ENCODE data around the gene RINL. TPM values are rescaled to one million over a fixed set of nuclear protein-coding genes. Genes with fewer than 3 reads are reported as not detected.

RINL gene
- total RNA-seq, 1 experiment from 2014 or later = 1.3 TPM

- CTCF ChIA-PET = interaction anchor here (0.5 to 1.8 kb wide), 4 partner anchors 12 to 77 kb away, joined by 3 to 7 read pairs (median 7); partner anchors contain the start of genes MRPS12 and SARS2
- ATAC-seq (no peak), DNase-seq (ENCODE audit: low read depth, low spot score) (no peak)
- intact Hi-C loops (cut with micrococcal nuclease; ENCODE audit: unreplicated experiment) (loop anchor here (5.0 to 10.0 kb wide), 2 partner anchors 44 to 348 kb away; partner anchors contain the start of genes NFKBIB and SIRT2), in situ Hi-C loops (cut with HindIII; ENCODE audit: low pct_unique_long_range_greater_than_20kb, low sequenced_read_pairs) (no loop called here)
- H3K4me3 ChIP-seq (ENCODE audit: low read depth in 2 of 2, low read length in 2 of 2) = peak overlapping the region; percentile 61 to 82
- no peaks in the 10 kb centered on the region for H3K27me3 ChIP-seq (ENCODE audit: control insufficient read depth, insufficient read depth, low read length)
- POLR2A ChIA-PET = interaction anchor here (0.5 to 1.9 kb wide), 4 partner anchors 11 to 220 kb away, joined by 3 to 8 read pairs (median 6); partner anchors contain the start of genes ECH1, NFKBIB and SIRT2
- H3K27ac ChIP-seq (ENCODE audit: low read length) = peak overlapping the region; percentile 99
- peaks cover 23% of the 10 kb centered on the region for H3K4me1 ChIP-seq (ENCODE audit: control insufficient read depth, insufficient read depth, low read length)
- BruUV-seq (replicated peaks) = no TSS peak
- no peaks in the 10 kb centered on the region for H3K9me3 ChIP-seq (ENCODE audit: control insufficient read depth, insufficient read depth, low read depth, low read length)
- TF ChIP-seq SIN3A (IDR thresholded peaks at IDR 0.05; ENCODE audit: borderline replicate concordance, insufficient read depth, low read depth, low read length) = no peak
- no peak for TF ChIP-seq CTCF (IDR thresholded peaks at IDR 0.05)
- no peak for TF ChIP-seq POLR2AphosphoS5 (IDR thresholded peaks at IDR 0.05; ENCODE audit: low read depth, low read length)
- no peak for TF ChIP-seq REST (IDR thresholded peaks at IDR 0.05; ENCODE audit: insufficient read depth in 1 of 2, low read depth in 2 of 2, low read length in 1 of 2)
- TF ChIP-seq TCF7L2 (IDR thresholded peaks at IDR 0.05; ENCODE audit: low read depth, low read length) = no peak
- H3K36me3 ChIP-seq (ENCODE audit: control insufficient read depth, insufficient read depth, low read length) = peaks cover 5% of the 10 kb centered on the region; the same call in 1 of the 2 replicates
These were observed 24.9 kb downstream of the RINL start for GRCh38 chr19:38853214-38853613.

- in situ Hi-C loops (cut with HindIII; ENCODE audit: low pct_unique_long_range_greater_than_20kb, low sequenced_read_pairs) (no loop called here), intact Hi-C loops (cut with micrococcal nuclease; ENCODE audit: unreplicated experiment) (loop anchor here (5.0 to 10.0 kb wide), 2 partner anchors 45 to 348 kb away; partner anchors contain the start of genes NFKBIB and SIRT2)
- Histone ChIP-seq H3K4me3 (ENCODE audit: low read depth in 2 of 2, low read length in 2 of 2) (peak overlapping the region; percentile 61 to 82), H3K36me3 (ENCODE audit: control insufficient read depth, insufficient read depth, low read length) (peaks cover 9% of the 10 kb centered on the region), H3K9me3 (ENCODE audit: control insufficient read depth, insufficient read depth, low read depth, low read length) (no peaks in the 10 kb centered on the region), H3K27ac (ENCODE audit: low read length) (peak overlapping the region; percentile 99), H3K27me3 (ENCODE audit: control insufficient read depth, insufficient read depth, low read length) (no peaks in the 10 kb centered on the region), H3K4me1 (ENCODE audit: control insufficient read depth, insufficient read depth, low read length) (peaks cover 31% of the 10 kb centered on the region)
- CTCF ChIA-PET = interaction anchor here (0.5 to 1.8 kb wide), 5 partner anchors 13 to 546 kb away, joined by 3 to 7 read pairs (median 7); partner anchors contain the start of genes MRPS12 and SARS2
- TF ChIP-seq POLR2AphosphoS5 (IDR thresholded peaks at IDR 0.05; ENCODE audit: low read depth, low read length) (no peak), CTCF (IDR thresholded peaks at IDR 0.05) (no peak), REST (IDR thresholded peaks at IDR 0.05; ENCODE audit: insufficient read depth in 1 of 2, low read depth in 2 of 2, low read length in 1 of 2) (no peak), SIN3A (IDR thresholded peaks at IDR 0.05; ENCODE audit: borderline replicate concordance, insufficient read depth, low read depth, low read length) (no peak), TCF7L2 (IDR thresholded peaks at IDR 0.05; ENCODE audit: low read depth, low read length) (no peak)
- POLR2A ChIA-PET = interaction anchor here (0.6 to 1.9 kb wide), 5 partner anchors 11 to 215 kb away, joined by 3 to 8 read pairs (median 3); partner anchors contain the start of genes ECH1, NFKBIB and SIRT2
- ATAC-seq (peak; percentile 5), DNase-seq (ENCODE audit: low read depth, low spot score) (no peak)
- no TSS peak for BruUV-seq (replicated peaks)
These were observed 25.6 kb downstream of the RINL start for GRCh38 chr19:38852231-38853044.
